HEK293T (cell line): Measurements from ENCODE around the gene TTLL11.

Experiments used
- CTCF ChIA-PET: fragments of 350-600 bp; formaldehyde crosslinking; extraction: SDS; loops from one replicate; lab custom pipeline; 2021; ENCODE audit warnings: antibody characterized with exemption, inconsistent platforms; lab: Yijun Ruan, JAX
- POLR2A ChIA-PET: fragments of 350-600 bp; formaldehyde crosslinking; extraction: SDS; loops from one replicate; lab custom pipeline; 2020; ENCODE audit warnings: antibody characterized with exemption, inconsistent platforms; lab: Yijun Ruan, JAX
- DNase-seq: peaks from one replicate; pipeline ENCODE4 v3.0.0; 2012; ENCODE audit warnings: mixed read lengths; ENCODE audit errors: extremely low spot score
- ARNT ChIP-seq: fragments of 450-650 bp; IDR thresholded peaks from 2 replicates; pipeline ENCODE4 v1.6.1; 2017; ENCODE audit warnings: mild to moderate bottlenecking
- BHLHE40 ChIP-seq: fragments of 450-650 bp; IDR thresholded peaks from 2 replicates; pipeline ENCODE4 v1.6.1; 2016; ENCODE audit warnings: mild to moderate bottlenecking, moderate library complexity, borderline replicate concordance
- CTBP1 ChIP-seq: fragments of 450-650 bp; IDR thresholded peaks from 2 replicates; pipeline ENCODE4 v1.6.1; 2016; ENCODE audit warnings: borderline replicate concordance
- ELF4 ChIP-seq: fragments of 450-650 bp; IDR thresholded peaks from 2 replicates; pipeline ENCODE4 v1.6.1; 2017; ENCODE audit warnings: antibody characterized with exemption
- FOXA1 ChIP-seq: fragments of 450-650 bp; IDR thresholded peaks from 2 replicates; pipeline ENCODE4 v1.6.1; 2016; ENCODE audit warnings: mild to moderate bottlenecking
- FOXK2 ChIP-seq: fragments of 450-650 bp; IDR thresholded peaks from 2 replicates; pipeline ENCODE4 v1.6.1; 2016; ENCODE audit warnings: mild to moderate bottlenecking
- FOXM1 ChIP-seq: fragments of 450-650 bp; IDR thresholded peaks from 2 replicates; pipeline ENCODE4 v1.6.1; 2017; ENCODE audit warnings: mild to moderate bottlenecking, borderline replicate concordance
- HDGF ChIP-seq: fragments of 450-650 bp; IDR thresholded peaks from 2 replicates; pipeline ENCODE4 v1.6.1; 2017; ENCODE audit warnings: antibody characterized with exemption, borderline replicate concordance
- L3MBTL2 ChIP-seq: fragments of 450-650 bp; conservative IDR thresholded peaks from 2 replicates; pipeline ENCODE4 v1.6.1; 2016; ENCODE audit warnings: mild to moderate bottlenecking
- LEF1 ChIP-seq: fragments of 450-650 bp; IDR thresholded peaks from 2 replicates; pipeline ENCODE4 v1.6.1; 2017; ENCODE audit warnings: mild to moderate bottlenecking, borderline replicate concordance
- NFRKB ChIP-seq: fragments of 450-650 bp; IDR thresholded peaks from 2 replicates; pipeline ENCODE4 v1.6.1; 2016; ENCODE audit warnings: mild to moderate bottlenecking, moderate library complexity
- SP1 ChIP-seq: fragments of 450-650 bp; IDR thresholded peaks from 2 replicates; pipeline ENCODE4 v1.6.1; 2017
- SUZ12 ChIP-seq: fragments of 450-650 bp; IDR thresholded peaks from 2 replicates; pipeline ENCODE4 v1.6.1; 2016; ENCODE audit warnings: mild to moderate bottlenecking
- TARDBP ChIP-seq: fragments of 450-650 bp; IDR thresholded peaks from 2 replicates; pipeline ENCODE4 v1.6.1; 2016
- ZNF384 ChIP-seq: fragments of 450-650 bp; IDR thresholded peaks from 2 replicates; pipeline ENCODE4 v1.6.1; 2016
- TF ChIP-seq, protein P1 (sequence below): fragments of 450-650 bp; IDR thresholded peaks from 2 replicates; pipeline ENCODE4 v1.6.1; 2016

Gene TTLL11

DNA sequence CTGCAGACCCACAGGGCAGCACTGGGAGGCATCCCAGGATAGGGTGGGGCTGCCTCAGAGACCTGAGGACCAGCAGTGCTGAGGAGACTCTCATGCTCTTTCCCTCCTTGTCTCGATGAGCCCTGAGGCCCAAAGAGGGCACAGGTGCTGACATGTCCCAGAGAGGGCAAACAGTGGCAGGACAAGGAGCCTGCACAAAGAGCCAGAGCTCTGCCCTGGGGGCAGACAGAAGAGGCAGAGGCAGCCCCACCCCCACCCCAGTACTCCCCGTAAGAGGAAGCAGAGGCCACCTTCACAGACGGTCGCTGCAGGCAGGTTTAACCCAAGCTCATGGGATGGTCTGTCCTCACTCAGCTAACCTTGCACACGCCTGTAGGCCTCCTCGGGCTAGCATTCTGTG is 29.4 kb upstream of the TTLL11 start:
- no peak for TF ChIP-seq L3MBTL2
- TF ChIP-seq ELF4 = no peak
- TF ChIP-seq FOXA1 = no peak
- TF ChIP-seq ARNT = no peak
- no peak for TF ChIP-seq BHLHE40
- TF ChIP-seq ZNF384 = no peak
- no peak for TF ChIP-seq TARDBP
- no peak for TF ChIP-seq HDGF
- TF ChIP-seq, protein P1, sequence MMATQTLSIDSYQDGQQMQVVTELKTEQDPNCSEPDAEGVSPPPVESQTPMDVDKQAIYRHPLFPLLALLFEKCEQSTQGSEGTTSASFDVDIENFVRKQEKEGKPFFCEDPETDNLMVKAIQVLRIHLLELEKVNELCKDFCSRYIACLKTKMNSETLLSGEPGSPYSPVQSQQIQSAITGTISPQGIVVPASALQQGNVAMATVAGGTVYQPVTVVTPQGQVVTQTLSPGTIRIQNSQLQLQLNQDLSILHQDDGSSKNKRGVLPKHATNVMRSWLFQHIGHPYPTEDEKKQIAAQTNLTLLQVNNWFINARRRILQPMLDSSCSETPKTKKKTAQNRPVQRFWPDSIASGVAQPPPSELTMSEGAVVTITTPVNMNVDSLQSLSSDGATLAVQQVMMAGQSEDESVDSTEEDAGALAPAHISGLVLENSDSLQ = no peak
- TF ChIP-seq FOXK2 = no peak
- no peak for TF ChIP-seq NFRKB
- DNase-seq = no peak
- ChIA-PET CTCF (interaction anchor here (0.9 to 4.6 kb wide), 5 partner anchors 24 to 231 kb away, joined by 3 to 55 read pairs (median 10); no protein-coding TSS in a partner anchor), POLR2A (interaction anchor here (0.6 to 1.1 kb wide), 2 partner anchors 23 kb away, joined by 3 to 4 read pairs; no protein-coding TSS in a partner anchor)

DNA sequence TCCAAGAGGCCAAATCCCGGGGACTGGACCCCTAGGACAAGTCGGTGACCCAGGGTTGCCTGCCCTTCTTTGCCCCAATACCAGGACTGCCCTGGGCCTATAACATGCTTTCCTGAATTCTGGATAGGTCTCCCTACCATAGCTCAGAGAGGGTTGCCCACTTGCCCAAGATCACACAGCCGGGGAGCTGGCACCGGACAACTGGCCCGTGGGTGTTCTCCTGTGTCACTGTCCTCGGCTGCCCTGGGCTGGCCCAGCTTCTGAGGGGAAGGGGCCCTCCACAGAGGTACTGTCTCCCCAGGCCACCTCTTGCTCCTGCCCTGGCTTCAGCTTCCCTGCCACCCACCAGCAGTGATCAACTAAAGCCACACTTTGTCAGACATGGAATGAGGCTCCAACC is 28.8 kb upstream of the TTLL11 start:
- DNase-seq = no peak
- POLR2A ChIA-PET = interaction anchor here (0.6 kb wide), 1 partner anchor 23 kb away, joined by 3 read pairs; no protein-coding TSS in a partner anchor
- no peak for TF ChIP-seq TARDBP
- TF ChIP-seq L3MBTL2 = no peak
- TF ChIP-seq LEF1 = no peak
- no peak for TF ChIP-seq NFRKB
- TF ChIP-seq, protein P1 = no peak
- no peak for TF ChIP-seq FOXA1
- TF ChIP-seq BHLHE40 = no peak
- TF ChIP-seq ARNT = no peak
- TF ChIP-seq CTBP1 = no peak
- no peak for TF ChIP-seq FOXM1
- TF ChIP-seq SP1 = no peak
- TF ChIP-seq HDGF = no peak
- no peak for TF ChIP-seq ZNF384
- no peak for TF ChIP-seq ELF4
- TF ChIP-seq FOXK2 = no peak
- no peak for TF ChIP-seq SUZ12
- CTCF ChIA-PET = interaction anchor here (0.6 to 4.6 kb wide), 4 partner anchors 23 to 454 kb away, joined by 3 to 55 read pairs (median 30); no protein-coding TSS in a partner anchor

DNA sequence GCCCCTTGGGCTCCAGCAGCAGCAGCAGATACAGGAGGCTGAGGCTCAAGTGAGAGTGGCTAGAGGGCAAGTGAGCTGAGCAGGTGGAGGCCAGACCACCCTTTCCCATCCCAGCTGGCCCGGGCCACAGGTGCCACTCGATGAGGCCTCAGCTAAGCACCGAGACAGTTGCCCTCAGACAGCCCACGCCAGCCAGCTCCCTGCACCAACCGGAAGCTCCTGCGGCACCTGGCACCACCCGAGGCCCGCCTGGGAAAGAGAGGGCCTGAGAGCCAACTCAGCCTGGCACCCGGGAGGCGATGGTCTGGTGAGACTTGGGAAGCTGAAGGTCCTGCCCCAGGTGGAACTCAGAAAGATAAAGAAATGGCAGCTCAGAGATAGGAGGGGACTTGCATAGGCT is 28.3 kb upstream of the TTLL11 start:
- ChIA-PET POLR2A (interaction anchor here (1.1 kb wide), 1 partner anchor 143 kb away, joined by 3 read pairs; the partner anchor contains the start of genes MRRF and RBM18), CTCF (interaction anchor here (0.6 to 4.1 kb wide), 2 partner anchors 22 to 454 kb away, joined by 3 to 50 read pairs; no protein-coding TSS in a partner anchor)
- TF ChIP-seq SP1 (no peak), BHLHE40 (no peak), ELF4 (no peak), SUZ12 (no peak), ZNF384 (no peak), NFRKB (no peak), LEF1 (no peak), FOXM1 (no peak), CTBP1 (no peak), TARDBP (no peak), HDGF (no peak), FOXA1 (no peak), L3MBTL2 (no peak), FOXK2 (no peak), ARNT (no peak)
- TF ChIP-seq, protein P1 = no peak
- DNase-seq = no peak

DNA sequence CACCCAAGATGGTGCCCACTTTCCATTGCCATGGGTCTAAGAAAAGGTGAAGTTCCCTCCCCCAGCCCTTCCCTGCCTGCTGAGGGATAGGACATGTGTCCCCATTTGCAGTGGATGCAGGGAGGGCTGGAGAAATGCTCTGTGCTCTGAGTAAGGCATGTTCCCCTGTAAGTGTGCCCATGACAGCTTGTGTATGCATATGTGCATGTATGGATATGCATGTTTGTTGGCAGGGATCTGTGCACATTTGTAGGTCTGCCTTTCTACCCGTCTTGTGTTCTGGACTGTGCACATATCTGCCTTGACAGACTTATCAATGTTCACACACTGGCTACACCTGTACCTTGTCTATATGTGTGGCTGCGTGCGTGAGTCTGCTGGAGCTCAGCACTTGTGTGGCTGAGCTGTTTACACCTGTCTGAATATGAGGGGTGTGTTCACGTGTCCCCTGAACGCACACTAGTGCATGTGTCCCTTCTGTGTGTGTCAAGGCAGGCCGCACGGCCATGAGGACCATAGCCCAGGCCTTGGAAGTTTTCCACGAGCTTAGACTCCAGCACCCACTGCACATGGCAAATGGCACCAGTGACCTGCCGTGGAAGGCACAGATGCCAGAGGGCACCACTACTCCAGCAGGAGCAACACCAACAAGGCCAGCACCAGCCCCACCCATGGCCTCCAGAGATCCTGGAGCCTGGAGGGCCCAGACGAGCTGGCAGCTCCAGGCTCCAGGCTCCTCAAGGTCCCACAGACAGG is 27.4 kb upstream of the TTLL11 start:
- TF ChIP-seq ZNF384 (no peak), LEF1 (no peak), TARDBP (no peak), FOXK2 (no peak), ELF4 (no peak), NFRKB (no peak), FOXM1 (no peak), FOXA1 (no peak), ARNT (no peak), L3MBTL2 (no peak), HDGF (no peak), SP1 (no peak), SUZ12 (no peak), BHLHE40 (no peak)
- TF ChIP-seq, protein P1 = no peak
- DNase-seq = no peak
- CTCF ChIA-PET = interaction anchor here (4.1 kb wide), 1 partner anchor 22 kb away, joined by 50 read pairs; no protein-coding TSS in a partner anchor
- POLR2A ChIA-PET = interaction anchor here (1.1 kb wide), 1 partner anchor 144 kb away, joined by 3 read pairs; the partner anchor contains the start of genes MRRF and RBM18

DNA sequence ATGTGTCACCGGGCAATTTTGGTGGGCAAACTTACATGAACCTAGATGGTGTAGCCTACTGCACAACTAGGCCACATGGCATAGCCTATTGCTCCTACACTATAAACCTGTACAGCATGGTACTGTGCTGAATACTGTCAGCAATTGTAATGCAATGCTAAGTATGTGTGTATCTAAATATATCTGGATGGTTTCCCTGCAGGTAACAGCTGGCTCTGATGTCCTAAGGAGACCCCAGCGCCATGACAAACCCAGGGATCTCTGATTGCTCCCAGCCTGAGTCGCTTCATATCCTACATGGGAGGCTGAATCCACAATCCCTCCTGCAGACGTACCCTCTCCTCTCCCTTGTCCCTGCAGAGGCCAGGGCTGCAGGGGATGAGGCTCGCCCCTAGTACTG is 26.6 kb upstream of the TTLL11 start:
- ChIA-PET POLR2A (no interaction called here), CTCF (interaction anchor here (1.8 to 4.1 kb wide), 2 partner anchors 20 to 21 kb away, joined by 6 to 50 read pairs; no protein-coding TSS in a partner anchor)
- no peak for TF ChIP-seq LEF1
- TF ChIP-seq, protein P1 = no peak
- TF ChIP-seq NFRKB = no peak
- no peak for TF ChIP-seq ZNF384
- no peak for TF ChIP-seq ARNT
- TF ChIP-seq FOXK2 = no peak
- no peak for TF ChIP-seq FOXM1
- no peak for TF ChIP-seq CTBP1
- no peak for TF ChIP-seq HDGF
- TF ChIP-seq SUZ12 = no peak
- TF ChIP-seq FOXA1 = no peak
- no peak for TF ChIP-seq SP1
- TF ChIP-seq L3MBTL2 = no peak
- no peak for TF ChIP-seq ELF4
- TF ChIP-seq BHLHE40 = no peak
- TF ChIP-seq TARDBP = no peak

More for the DNA sequence above, 26.6 kb upstream of the TTLL11 start:
- DNase-seq = no peak
